Measurements from ENCODE around the gene COL5A1. TPM values are rescaled to one million over a fixed set of nuclear protein-coding genes. Genes with fewer than 3 reads are reported as not detected.

Gene COL5A1
- total and polyA plus RNA-seq, 2 experiments from 2014 or later, result 2.5 to 13.1 TPM

DNA sequence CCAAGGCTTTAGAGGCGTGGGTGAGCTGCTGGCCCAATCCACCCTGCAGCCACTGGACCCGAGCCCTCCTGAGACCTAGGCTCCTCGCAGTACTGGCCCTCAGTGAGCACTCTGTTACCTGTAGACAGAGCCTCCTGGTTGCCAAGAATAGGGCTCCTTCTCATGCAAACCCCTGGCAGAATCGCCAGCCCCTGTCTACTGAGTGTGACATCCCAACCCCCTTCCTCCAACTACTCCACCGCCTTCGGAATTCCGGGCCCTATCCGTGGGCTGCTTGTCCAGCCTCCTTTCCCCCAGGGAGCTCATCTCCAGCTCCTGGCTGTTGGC is 23.8 kb upstream of the COL5A1 start (continued):
- TF ChIP-seq, protein P1, sequence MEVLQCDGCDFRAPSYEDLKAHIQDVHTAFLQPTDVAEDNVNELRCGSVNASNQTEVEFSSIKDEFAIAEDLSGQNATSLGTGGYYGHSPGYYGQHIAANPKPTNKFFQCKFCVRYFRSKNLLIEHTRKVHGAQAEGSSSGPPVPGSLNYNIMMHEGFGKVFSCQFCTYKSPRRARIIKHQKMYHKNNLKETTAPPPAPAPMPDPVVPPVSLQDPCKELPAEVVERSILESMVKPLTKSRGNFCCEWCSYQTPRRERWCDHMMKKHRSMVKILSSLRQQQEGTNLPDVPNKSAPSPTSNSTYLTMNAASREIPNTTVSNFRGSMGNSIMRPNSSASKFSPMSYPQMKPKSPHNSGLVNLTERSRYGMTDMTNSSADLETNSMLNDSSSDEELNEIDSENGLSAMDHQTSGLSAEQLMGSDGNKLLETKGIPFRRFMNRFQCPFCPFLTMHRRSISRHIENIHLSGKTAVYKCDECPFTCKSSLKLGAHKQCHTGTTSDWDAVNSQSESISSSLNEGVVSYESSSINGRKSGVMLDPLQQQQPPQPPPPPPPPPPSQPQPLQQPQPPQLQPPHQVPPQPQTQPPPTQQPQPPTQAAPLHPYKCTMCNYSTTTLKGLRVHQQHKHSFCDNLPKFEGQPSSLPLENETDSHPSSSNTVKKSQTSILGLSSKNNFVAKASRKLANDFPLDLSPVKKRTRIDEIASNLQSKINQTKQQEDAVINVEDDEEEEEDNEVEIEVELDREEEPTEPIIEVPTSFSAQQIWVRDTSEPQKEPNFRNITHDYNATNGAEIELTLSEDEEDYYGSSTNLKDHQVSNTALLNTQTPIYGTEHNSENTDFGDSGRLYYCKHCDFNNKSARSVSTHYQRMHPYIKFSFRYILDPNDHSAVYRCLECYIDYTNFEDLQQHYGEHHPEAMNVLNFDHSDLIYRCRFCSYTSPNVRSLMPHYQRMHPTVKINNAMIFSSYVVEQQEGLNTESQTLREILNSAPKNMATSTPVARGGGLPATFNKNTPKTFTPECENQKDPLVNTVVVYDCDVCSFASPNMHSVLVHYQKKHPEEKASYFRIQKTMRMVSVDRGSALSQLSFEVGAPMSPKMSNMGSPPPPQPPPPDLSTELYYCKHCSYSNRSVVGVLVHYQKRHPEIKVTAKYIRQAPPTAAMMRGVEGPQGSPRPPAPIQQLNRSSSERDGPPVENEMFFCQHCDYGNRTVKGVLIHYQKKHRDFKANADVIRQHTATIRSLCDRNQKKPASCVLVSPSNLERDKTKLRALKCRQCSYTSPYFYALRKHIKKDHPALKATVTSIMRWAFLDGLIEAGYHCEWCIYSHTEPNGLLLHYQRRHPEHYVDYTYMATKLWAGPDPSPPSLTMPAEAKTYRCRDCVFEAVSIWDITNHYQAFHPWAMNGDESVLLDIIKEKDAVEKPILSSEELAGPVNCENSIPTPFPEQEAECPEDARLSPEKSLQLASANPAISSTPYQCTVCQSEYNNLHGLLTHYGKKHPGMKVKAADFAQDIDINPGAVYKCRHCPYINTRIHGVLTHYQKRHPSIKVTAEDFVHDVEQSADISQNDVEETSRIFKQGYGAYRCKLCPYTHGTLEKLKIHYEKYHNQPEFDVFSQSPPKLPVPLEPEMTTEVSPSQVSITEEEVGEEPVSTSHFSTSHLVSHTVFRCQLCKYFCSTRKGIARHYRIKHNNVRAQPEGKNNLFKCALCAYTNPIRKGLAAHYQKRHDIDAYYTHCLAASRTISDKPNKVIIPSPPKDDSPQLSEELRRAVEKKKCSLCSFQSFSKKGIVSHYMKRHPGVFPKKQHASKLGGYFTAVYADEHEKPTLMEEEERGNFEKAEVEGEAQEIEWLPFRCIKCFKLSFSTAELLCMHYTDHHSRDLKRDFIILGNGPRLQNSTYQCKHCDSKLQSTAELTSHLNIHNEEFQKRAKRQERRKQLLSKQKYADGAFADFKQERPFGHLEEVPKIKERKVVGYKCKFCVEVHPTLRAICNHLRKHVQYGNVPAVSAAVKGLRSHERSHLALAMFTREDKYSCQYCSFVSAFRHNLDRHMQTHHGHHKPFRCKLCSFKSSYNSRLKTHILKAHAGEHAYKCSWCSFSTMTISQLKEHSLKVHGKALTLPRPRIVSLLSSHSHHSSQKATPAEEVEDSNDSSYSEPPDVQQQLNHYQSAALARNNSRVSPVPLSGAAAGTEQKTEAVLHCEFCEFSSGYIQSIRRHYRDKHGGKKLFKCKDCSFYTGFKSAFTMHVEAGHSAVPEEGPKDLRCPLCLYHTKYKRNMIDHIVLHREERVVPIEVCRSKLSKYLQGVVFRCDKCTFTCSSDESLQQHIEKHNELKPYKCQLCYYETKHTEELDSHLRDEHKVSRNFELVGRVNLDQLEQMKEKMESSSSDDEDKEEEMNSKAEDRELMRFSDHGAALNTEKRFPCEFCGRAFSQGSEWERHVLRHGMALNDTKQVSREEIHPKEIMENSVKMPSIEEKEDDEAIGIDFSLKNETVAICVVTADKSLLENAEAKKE (CRISPR knock-in tag; IDR thresholded peaks at IDR 0.05), result no peak
- TF ChIP-seq EZH2 (IDR thresholded peaks at IDR 0.05; ENCODE audit: low read depth, unreplicated experiment), result no peak
- TF ChIP-seq POLR2AphosphoS5 (IDR thresholded peaks at IDR 0.05; ENCODE audit: low read depth), result no peak
- no peak for TF ChIP-seq STAT1 (IDR thresholded peaks at IDR 0.05; ENCODE audit: unreplicated experiment)

DNA sequence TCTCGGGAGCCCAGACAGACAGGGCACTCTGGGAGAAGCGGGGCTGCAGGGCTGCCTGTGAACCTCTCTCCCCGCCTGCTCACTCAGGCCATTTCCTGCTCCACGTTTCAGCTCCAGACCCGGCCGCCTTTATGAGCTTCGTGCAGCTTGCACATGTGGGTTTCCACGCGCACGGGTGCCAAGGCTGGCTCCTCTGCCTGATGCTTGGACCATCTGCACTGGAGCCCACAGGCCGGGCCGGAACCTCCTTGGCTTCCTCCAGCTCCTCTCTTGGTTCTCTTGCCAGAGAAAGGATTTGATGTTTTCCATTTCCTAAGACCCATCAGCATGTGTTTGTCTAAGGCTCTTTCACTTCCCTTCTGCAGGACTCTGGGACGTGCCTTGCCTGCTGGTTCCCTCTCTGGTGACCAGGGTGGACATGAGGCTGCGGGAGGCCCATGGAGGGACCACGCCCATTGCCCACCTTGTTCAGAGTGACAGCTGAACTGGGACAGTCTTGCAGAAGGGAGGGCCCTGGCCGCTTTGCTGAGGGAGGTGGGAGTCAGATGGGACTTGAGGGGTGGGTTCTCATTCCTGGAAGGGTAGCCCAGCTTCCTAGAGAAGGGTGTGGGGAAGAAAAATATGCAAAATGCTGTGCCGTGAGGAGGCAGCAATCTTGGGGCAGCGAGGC is 23.3 kb upstream of the COL5A1 start:
- Histone ChIP-seq H3K4me1 (ENCODE audit: insufficient read depth) (no peaks in the 10 kb centered on the region), H3K27me3 (ENCODE audit: insufficient read depth) (no peaks in the 10 kb centered on the region), H3F3A (replicated peaks; ENCODE audit: low read depth) (no peaks in the 10 kb centered on the region), H4K20me1 (replicated peaks; ENCODE audit: insufficient read depth) (no peaks in the 10 kb centered on the region), H3K27ac (ENCODE audit: low read depth) (no peak overlapping the region), H2AFZ (no peak overlapping the region), H3K79me2 (replicated peaks; ENCODE audit: insufficient read depth) (no peaks in the 10 kb centered on the region), H3K36me3 (ENCODE audit: insufficient read depth) (no peaks in the 10 kb centered on the region), H3K4me2 (no peak overlapping the region), H3K4me3 (no peak overlapping the region), H3K9me2 (ENCODE audit: insufficient read depth) (no peaks in the 10 kb centered on the region)
- Mint-ChIP-seq H3K27ac (no peak overlapping the region), H3K27me3 (ENCODE audit: insufficient read depth, low read depth, poor library complexity) (peaks cover 6% of the 10 kb centered on the region), H3K9me3 (peaks cover 19% of the 10 kb centered on the region), H3K4me3 (no peak overlapping the region), H3K36me3 (ENCODE audit: low read depth) (peaks cover 2% of the 10 kb centered on the region; the same call in 1 of the 3 replicates), H3K4me1 (peaks cover 9% of the 10 kb centered on the region)
- no peak for DNase-seq (ENCODE audit: low spot score)
- ATAC-seq, result peak; percentile 39; the same call in 2 of the 3 replicates
- TF ChIP-seq, protein P2, sequence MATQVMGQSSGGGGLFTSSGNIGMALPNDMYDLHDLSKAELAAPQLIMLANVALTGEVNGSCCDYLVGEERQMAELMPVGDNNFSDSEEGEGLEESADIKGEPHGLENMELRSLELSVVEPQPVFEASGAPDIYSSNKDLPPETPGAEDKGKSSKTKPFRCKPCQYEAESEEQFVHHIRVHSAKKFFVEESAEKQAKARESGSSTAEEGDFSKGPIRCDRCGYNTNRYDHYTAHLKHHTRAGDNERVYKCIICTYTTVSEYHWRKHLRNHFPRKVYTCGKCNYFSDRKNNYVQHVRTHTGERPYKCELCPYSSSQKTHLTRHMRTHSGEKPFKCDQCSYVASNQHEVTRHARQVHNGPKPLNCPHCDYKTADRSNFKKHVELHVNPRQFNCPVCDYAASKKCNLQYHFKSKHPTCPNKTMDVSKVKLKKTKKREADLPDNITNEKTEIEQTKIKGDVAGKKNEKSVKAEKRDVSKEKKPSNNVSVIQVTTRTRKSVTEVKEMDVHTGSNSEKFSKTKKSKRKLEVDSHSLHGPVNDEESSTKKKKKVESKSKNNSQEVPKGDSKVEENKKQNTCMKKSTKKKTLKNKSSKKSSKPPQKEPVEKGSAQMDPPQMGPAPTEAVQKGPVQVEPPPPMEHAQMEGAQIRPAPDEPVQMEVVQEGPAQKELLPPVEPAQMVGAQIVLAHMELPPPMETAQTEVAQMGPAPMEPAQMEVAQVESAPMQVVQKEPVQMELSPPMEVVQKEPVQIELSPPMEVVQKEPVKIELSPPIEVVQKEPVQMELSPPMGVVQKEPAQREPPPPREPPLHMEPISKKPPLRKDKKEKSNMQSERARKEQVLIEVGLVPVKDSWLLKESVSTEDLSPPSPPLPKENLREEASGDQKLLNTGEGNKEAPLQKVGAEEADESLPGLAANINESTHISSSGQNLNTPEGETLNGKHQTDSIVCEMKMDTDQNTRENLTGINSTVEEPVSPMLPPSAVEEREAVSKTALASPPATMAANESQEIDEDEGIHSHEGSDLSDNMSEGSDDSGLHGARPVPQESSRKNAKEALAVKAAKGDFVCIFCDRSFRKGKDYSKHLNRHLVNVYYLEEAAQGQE (IDR thresholded peaks at IDR 0.05; ENCODE audit: unreplicated experiment), result no peak
- TF ChIP-seq EZH2 (IDR thresholded peaks at IDR 0.05; ENCODE audit: low read depth, unreplicated experiment) (no peak), EZH2phosphoT487 (IDR thresholded peaks at IDR 0.05; ENCODE audit: unreplicated experiment) (no peak), POLR2AphosphoS5 (IDR thresholded peaks at IDR 0.05; ENCODE audit: low read depth) (no peak), CREB1 (CRISPR knock-in tag; IDR thresholded peaks at IDR 0.05; ENCODE audit: low read depth) (no peak), ZNF331 (CRISPR knock-in tag; IDR thresholded peaks at IDR 0.05; ENCODE audit: low read depth) (no peak), ZNF114 (CRISPR knock-in tag; IDR thresholded peaks at IDR 0.05) (no peak), JUNB (IDR thresholded peaks at IDR 0.05; ENCODE audit: unreplicated experiment) (no peak), NANOG (IDR thresholded peaks at IDR 0.05; ENCODE audit: borderline replicate concordance) (no peak)
- TF ChIP-seq, protein P3, sequence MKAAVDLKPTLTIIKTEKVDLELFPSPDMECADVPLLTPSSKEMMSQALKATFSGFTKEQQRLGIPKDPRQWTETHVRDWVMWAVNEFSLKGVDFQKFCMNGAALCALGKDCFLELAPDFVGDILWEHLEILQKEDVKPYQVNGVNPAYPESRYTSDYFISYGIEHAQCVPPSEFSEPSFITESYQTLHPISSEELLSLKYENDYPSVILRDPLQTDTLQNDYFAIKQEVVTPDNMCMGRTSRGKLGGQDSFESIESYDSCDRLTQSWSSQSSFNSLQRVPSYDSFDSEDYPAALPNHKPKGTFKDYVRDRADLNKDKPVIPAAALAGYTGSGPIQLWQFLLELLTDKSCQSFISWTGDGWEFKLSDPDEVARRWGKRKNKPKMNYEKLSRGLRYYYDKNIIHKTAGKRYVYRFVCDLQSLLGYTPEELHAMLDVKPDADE (IDR thresholded peaks at IDR 0.05), result no peak
- TF ChIP-seq, protein P4, sequence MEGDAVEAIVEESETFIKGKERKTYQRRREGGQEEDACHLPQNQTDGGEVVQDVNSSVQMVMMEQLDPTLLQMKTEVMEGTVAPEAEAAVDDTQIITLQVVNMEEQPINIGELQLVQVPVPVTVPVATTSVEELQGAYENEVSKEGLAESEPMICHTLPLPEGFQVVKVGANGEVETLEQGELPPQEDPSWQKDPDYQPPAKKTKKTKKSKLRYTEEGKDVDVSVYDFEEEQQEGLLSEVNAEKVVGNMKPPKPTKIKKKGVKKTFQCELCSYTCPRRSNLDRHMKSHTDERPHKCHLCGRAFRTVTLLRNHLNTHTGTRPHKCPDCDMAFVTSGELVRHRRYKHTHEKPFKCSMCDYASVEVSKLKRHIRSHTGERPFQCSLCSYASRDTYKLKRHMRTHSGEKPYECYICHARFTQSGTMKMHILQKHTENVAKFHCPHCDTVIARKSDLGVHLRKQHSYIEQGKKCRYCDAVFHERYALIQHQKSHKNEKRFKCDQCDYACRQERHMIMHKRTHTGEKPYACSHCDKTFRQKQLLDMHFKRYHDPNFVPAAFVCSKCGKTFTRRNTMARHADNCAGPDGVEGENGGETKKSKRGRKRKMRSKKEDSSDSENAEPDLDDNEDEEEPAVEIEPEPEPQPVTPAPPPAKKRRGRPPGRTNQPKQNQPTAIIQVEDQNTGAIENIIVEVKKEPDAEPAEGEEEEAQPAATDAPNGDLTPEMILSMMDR (conservative IDR thresholded peaks at IDR 0.05; ENCODE audit: low read depth in 2 of 2), result no peak

Measured in GM23338 (cell line).